ENCODE results near the gene STAU1.

The STAU1 gene

DNA sequence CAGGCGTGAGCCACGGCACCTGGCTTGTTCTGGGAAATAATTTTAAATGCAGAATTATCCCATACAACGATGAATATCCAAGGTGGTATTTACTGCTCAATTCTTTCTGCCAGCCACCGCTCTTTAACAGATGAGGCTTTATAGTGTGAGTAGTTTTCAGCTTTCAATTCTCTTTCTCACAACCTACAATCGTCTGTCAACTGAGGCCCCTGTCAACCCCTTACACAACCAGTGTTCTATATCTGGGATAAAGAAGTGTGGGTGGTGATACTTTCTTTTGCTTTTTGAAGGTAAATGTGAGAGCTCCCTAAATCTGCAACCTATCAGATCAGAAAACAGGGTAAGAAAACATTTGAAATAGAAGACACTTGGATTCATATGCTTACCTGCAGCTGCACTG lies 22.5 kb downstream of the STAU1 start (continued):
- TF ChIP-seq TOX (CRISPR knock-in tag; IDR thresholded peaks at IDR 0.05; ENCODE audit: borderline replicate concordance) = no peak
- no peak for TF ChIP-seq OSR1 (CRISPR knock-in tag; IDR thresholded peaks at IDR 0.05)
- no peak for TF ChIP-seq ZFP3 (CRISPR knock-in tag; IDR thresholded peaks at IDR 0.05)
- TF ChIP-seq ZNF70 (CRISPR knock-in tag; IDR thresholded peaks at IDR 0.05) = no peak
- no peak for TF ChIP-seq PATZ1 (CRISPR knock-in tag; IDR thresholded peaks at IDR 0.05; ENCODE audit: borderline replicate concordance)

GRCh38 chr20:49163696-49164095 lies 24.4 kb downstream of the STAU1 start:
- no peak for TF ChIP-seq ZFP3 (CRISPR knock-in tag; IDR thresholded peaks at IDR 0.05)
- TF ChIP-seq BACH2 (CRISPR knock-in tag; IDR thresholded peaks at IDR 0.05; ENCODE audit: borderline replicate concordance) = no peak
- no peak for TF ChIP-seq OSR1 (CRISPR knock-in tag; IDR thresholded peaks at IDR 0.05)
- no peak for TF ChIP-seq PATZ1 (CRISPR knock-in tag; IDR thresholded peaks at IDR 0.05; ENCODE audit: borderline replicate concordance)
- TF ChIP-seq ZNF70 (CRISPR knock-in tag; IDR thresholded peaks at IDR 0.05) = no peak
- TF ChIP-seq CREB5 (CRISPR knock-in tag; IDR thresholded peaks at IDR 0.05; ENCODE audit: low read depth) = no peak
- TF ChIP-seq CSRNP3 (CRISPR knock-in tag; IDR thresholded peaks at IDR 0.05) = no peak
- TF ChIP-seq TCF4 (CRISPR knock-in tag; IDR thresholded peaks at IDR 0.05; ENCODE audit: borderline replicate concordance) = no peak
- TF ChIP-seq SNAI2 (CRISPR knock-in tag; IDR thresholded peaks at IDR 0.05) = no peak
- TF ChIP-seq GLIS3 (CRISPR knock-in tag; IDR thresholded peaks at IDR 0.05) = no peak
- TF ChIP-seq RARB (CRISPR knock-in tag; IDR thresholded peaks at IDR 0.05) = no peak
- TF ChIP-seq POU6F1 (CRISPR knock-in tag; IDR thresholded peaks at IDR 0.05; ENCODE audit: borderline replicate concordance, low read depth) = no peak
- no peak for TF ChIP-seq ARNTL (CRISPR knock-in tag; IDR thresholded peaks at IDR 0.05; ENCODE audit: borderline replicate concordance, low read depth)
- no peak for TF ChIP-seq ISL1 (CRISPR knock-in tag; IDR thresholded peaks at IDR 0.05)
- no peak for TF ChIP-seq ZNF565 (CRISPR knock-in tag; conservative IDR thresholded peaks at IDR 0.05; ENCODE audit: low read depth)
- no peak for TF ChIP-seq ZNF8 (CRISPR knock-in tag; IDR thresholded peaks at IDR 0.05)
- TF ChIP-seq TOX (CRISPR knock-in tag; IDR thresholded peaks at IDR 0.05; ENCODE audit: borderline replicate concordance) = no peak
- no peak for TF ChIP-seq CSDC2 (CRISPR knock-in tag; IDR thresholded peaks at IDR 0.05)
- no peak for TF ChIP-seq ESRRG (CRISPR knock-in tag; IDR thresholded peaks at IDR 0.05)
- no peak for ATAC-seq

- no peak for TF ChIP-seq ZNF565 (CRISPR knock-in tag; conservative IDR thresholded peaks at IDR 0.05; ENCODE audit: low read depth)
- TF ChIP-seq ZFP3 (CRISPR knock-in tag; IDR thresholded peaks at IDR 0.05) = no peak
- no peak for TF ChIP-seq BACH2 (CRISPR knock-in tag; IDR thresholded peaks at IDR 0.05; ENCODE audit: borderline replicate concordance)
- TF ChIP-seq, protein P1, sequence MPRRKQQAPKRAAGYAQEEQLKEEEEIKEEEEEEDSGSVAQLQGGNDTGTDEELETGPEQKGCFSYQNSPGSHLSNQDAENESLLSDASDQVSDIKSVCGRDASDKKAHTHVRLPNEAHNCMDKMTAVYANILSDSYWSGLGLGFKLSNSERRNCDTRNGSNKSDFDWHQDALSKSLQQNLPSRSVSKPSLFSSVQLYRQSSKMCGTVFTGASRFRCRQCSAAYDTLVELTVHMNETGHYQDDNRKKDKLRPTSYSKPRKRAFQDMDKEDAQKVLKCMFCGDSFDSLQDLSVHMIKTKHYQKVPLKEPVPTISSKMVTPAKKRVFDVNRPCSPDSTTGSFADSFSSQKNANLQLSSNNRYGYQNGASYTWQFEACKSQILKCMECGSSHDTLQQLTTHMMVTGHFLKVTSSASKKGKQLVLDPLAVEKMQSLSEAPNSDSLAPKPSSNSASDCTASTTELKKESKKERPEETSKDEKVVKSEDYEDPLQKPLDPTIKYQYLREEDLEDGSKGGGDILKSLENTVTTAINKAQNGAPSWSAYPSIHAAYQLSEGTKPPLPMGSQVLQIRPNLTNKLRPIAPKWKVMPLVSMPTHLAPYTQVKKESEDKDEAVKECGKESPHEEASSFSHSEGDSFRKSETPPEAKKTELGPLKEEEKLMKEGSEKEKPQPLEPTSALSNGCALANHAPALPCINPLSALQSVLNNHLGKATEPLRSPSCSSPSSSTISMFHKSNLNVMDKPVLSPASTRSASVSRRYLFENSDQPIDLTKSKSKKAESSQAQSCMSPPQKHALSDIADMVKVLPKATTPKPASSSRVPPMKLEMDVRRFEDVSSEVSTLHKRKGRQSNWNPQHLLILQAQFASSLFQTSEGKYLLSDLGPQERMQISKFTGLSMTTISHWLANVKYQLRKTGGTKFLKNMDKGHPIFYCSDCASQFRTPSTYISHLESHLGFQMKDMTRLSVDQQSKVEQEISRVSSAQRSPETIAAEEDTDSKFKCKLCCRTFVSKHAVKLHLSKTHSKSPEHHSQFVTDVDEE (CRISPR knock-in tag; IDR thresholded peaks at IDR 0.05) = no peak
- no peak for TF ChIP-seq RARB (CRISPR knock-in tag; IDR thresholded peaks at IDR 0.05)
- no peak for TF ChIP-seq PPARA (CRISPR knock-in tag; IDR thresholded peaks at IDR 0.05; ENCODE audit: borderline replicate concordance)
- ATAC-seq = no peak
These were observed 26.5 kb downstream of the STAU1 start for GRCh38 chr20:49161428-49162152.
